ENCODE results near the gene KCTD16. TPM values are rescaled to one million over a fixed set of nuclear protein-coding genes. Genes with fewer than 3 reads are reported as not detected.

Gene KCTD16
- total RNA-seq, 1 experiment from 2014 or later = 0.29 TPM

GRCh38 chr5:144429405-144429804 is 258.7 kb downstream of the KCTD16 start:
- TF ChIP-seq CTCF (IDR thresholded peaks at IDR 0.05; ENCODE audit: insufficient read depth in 1 of 2, low read depth in 1 of 2, low read length in 1 of 2, severe bottlenecking in 1 of 2, unreplicated experiment in 1 of 2) = no peak
- Mint-ChIP-seq H3K9me3 (ENCODE audit: unreplicated experiment) (peaks cover 17% of the 10 kb centered on the region), H3K27ac (ENCODE audit: unreplicated experiment) (no peak overlapping the region), H3K4me1 (ENCODE audit: low read depth, unreplicated experiment) (no peaks in the 10 kb centered on the region), H3K27me3 (ENCODE audit: insufficient read depth, unreplicated experiment) (no peaks in the 10 kb centered on the region), H3K36me3 (ENCODE audit: insufficient read depth, unreplicated experiment) (no peaks in the 10 kb centered on the region), H3K4me3 (ENCODE audit: unreplicated experiment) (no peak overlapping the region)
- no peaks in the 10 kb centered on the region for H3K36me3 ChIP-seq (ENCODE audit: control insufficient read depth, insufficient read depth, low read length)
- BruUV-seq (replicated peaks) = no TSS peak
- ChIA-PET CTCF (no interaction called here), POLR2A (no interaction called here)
- intact Hi-C loops (cut with micrococcal nuclease; ENCODE audit: unreplicated experiment) = no loop called here
- H3K27me3 ChIP-seq (replicated peaks; ENCODE audit: control insufficient read depth, insufficient read depth, low read length) = no peaks in the 10 kb centered on the region
- H3K4me1 ChIP-seq = no peaks in the 10 kb centered on the region; the same call in 1 of the 2 replicates
- no peak for DNase-seq
- no peak overlapping the region for H3K4me3 ChIP-seq (ENCODE audit: low read depth, low read length)
- no peaks in the 10 kb centered on the region for H3K9me3 ChIP-seq

- H3K4me1 ChIP-seq = no peaks in the 10 kb centered on the region; the same call in 1 of the 2 replicates
- no peak overlapping the region for H3K4me3 ChIP-seq (ENCODE audit: low read depth, low read length)
- no peak for TF ChIP-seq CTCF (IDR thresholded peaks at IDR 0.05; ENCODE audit: insufficient read depth in 1 of 2, low read depth in 1 of 2, low read length in 1 of 2, severe bottlenecking in 1 of 2, unreplicated experiment in 1 of 2)
- CTCF ChIA-PET = no interaction called here
- no peak for DNase-seq
- BruUV-seq (replicated peaks) = no TSS peak
- POLR2A ChIA-PET = no interaction called here
- H3K9me3 Mint-ChIP-seq (ENCODE audit: unreplicated experiment) = peaks cover 17% of the 10 kb centered on the region
- no peak overlapping the region for H3K27ac Mint-ChIP-seq (ENCODE audit: unreplicated experiment)
- no peaks in the 10 kb centered on the region for H3K4me1 Mint-ChIP-seq (ENCODE audit: low read depth, unreplicated experiment)
- intact Hi-C loops (cut with micrococcal nuclease; ENCODE audit: unreplicated experiment) = no loop called here
- H3K27me3 ChIP-seq (replicated peaks; ENCODE audit: control insufficient read depth, insufficient read depth, low read length) = no peaks in the 10 kb centered on the region
- no peaks in the 10 kb centered on the region for H3K36me3 Mint-ChIP-seq (ENCODE audit: insufficient read depth, unreplicated experiment)
- no peak overlapping the region for H3K4me3 Mint-ChIP-seq (ENCODE audit: unreplicated experiment)
- no peaks in the 10 kb centered on the region for H3K27me3 Mint-ChIP-seq (ENCODE audit: insufficient read depth, unreplicated experiment)
- H3K9me3 ChIP-seq = no peaks in the 10 kb centered on the region
- H3K36me3 ChIP-seq (ENCODE audit: control insufficient read depth, insufficient read depth, low read length) = no peaks in the 10 kb centered on the region
Observed at GRCh38 chr5:144429905-144430304, 259.2 kb downstream of the KCTD16 start.

GRCh38 chr5:144433140-144433822 is 262.6 kb downstream of the KCTD16 start:
- no peak overlapping the region for H3K27ac Mint-ChIP-seq (ENCODE audit: unreplicated experiment)
- H3K4me3 ChIP-seq (ENCODE audit: low read depth, low read length) = no peak overlapping the region
- peaks cover 4% of the 10 kb centered on the region; the same call in 1 of the 2 replicates for H3K9me3 ChIP-seq
- peaks cover 9% of the 10 kb centered on the region for H3K9me3 Mint-ChIP-seq (ENCODE audit: unreplicated experiment)
- no peaks in the 10 kb centered on the region for H3K27me3 ChIP-seq (replicated peaks; ENCODE audit: control insufficient read depth, insufficient read depth, low read length)
- intact Hi-C loops (cut with micrococcal nuclease; ENCODE audit: unreplicated experiment) = no loop called here
- no peak for DNase-seq
- no peak overlapping the region for H3K4me3 Mint-ChIP-seq (ENCODE audit: unreplicated experiment)
- ChIA-PET POLR2A (no interaction called here), CTCF (no interaction called here)
- H3K36me3 Mint-ChIP-seq (ENCODE audit: insufficient read depth, unreplicated experiment) = no peaks in the 10 kb centered on the region
- H3K4me1 ChIP-seq = no peaks in the 10 kb centered on the region
- no peaks in the 10 kb centered on the region for H3K36me3 ChIP-seq (ENCODE audit: control insufficient read depth, insufficient read depth, low read length)
- H3K27me3 Mint-ChIP-seq (ENCODE audit: insufficient read depth, unreplicated experiment) = no peaks in the 10 kb centered on the region
- no TSS peak for BruUV-seq (replicated peaks)
- no peaks in the 10 kb centered on the region for H3K4me1 Mint-ChIP-seq (ENCODE audit: low read depth, unreplicated experiment)
- no peak for TF ChIP-seq CTCF (IDR thresholded peaks at IDR 0.05; ENCODE audit: insufficient read depth in 1 of 2, low read depth in 1 of 2, low read length in 1 of 2, severe bottlenecking in 1 of 2, unreplicated experiment in 1 of 2)
